Fibroblast of skin of right quadriceps (primary cell): ENCODE results near the gene MS4A15.
"Not testable (repeated sequence)": the region's sequence is repeated elsewhere in the genome, so short reads cannot be mapped to it uniquely, and the experiment has no call there.

Experiments
- DNase-seq: peaks from one replicate; pipeline ENCODE4 v3.0.0-alpha.2; 2013

MS4A15 gene

GRCh38 chr11:60757231-60757800 is 649 bp downstream of the MS4A15 start:
- no peak for DNase-seq

- DNase-seq: not testable (repeated sequence)
These were observed 2.0 kb downstream of the MS4A15 start for GRCh38 chr11:60758671-60759070.

GRCh38 chr11:60759438-60760225 is 3.0 kb downstream of the MS4A15 start:
- DNase-seq: not testable (repeated sequence)

- DNase-seq: no peak
These were observed 4.9 kb downstream of the MS4A15 start for GRCh38 chr11:60761436-60762190.

GRCh38 chr11:60762851-60763691 is 6.4 kb downstream of the MS4A15 start:
- no peak for DNase-seq

GRCh38 chr11:60763692-60764369 is 7.2 kb downstream of the MS4A15 start:
- no peak for DNase-seq

GRCh38 chr11:60764879-60765278 is 8.2 kb downstream of the MS4A15 start:
- DNase-seq: no peak

- DNase-seq: no peak
These were observed 8.7 kb downstream of the MS4A15 start for GRCh38 chr11:60765355-60765754.

- DNase-seq: no peak
These were observed 9.9 kb downstream of the MS4A15 start for GRCh38 chr11:60766547-60766946.

GRCh38 chr11:60767388-60767811 is 10.7 kb downstream of the MS4A15 start:
- DNase-seq: no peak

- no peak for DNase-seq
These were observed 11.5 kb downstream of the MS4A15 start for GRCh38 chr11:60768202-60768601.

- DNase-seq: no peak
These were observed 12.6 kb downstream of the MS4A15 start for GRCh38 chr11:60769273-60769672.

- DNase-seq: no peak
These were observed 13.1 kb downstream of the MS4A15 start for GRCh38 chr11:60769811-60770210.

GRCh38 chr11:60771146-60771545 is 14.5 kb downstream of the MS4A15 start:
- DNase-seq: no peak

- DNase-seq: no peak
These were observed 15.3 kb downstream of the MS4A15 start for GRCh38 chr11:60771879-60772525.

- no peak for DNase-seq
These were observed 16.0 kb downstream of the MS4A15 start for GRCh38 chr11:60772666-60773065.

GRCh38 chr11:60774726-60775125 is 18.1 kb downstream of the MS4A15 start:
- no peak for DNase-seq

- DNase-seq: peak; percentile 85
These were observed 18.8 kb downstream of the MS4A15 start for GRCh38 chr11:60775420-60775961.

- DNase-seq: no peak
These were observed 19.5 kb downstream of the MS4A15 start for GRCh38 chr11:60776167-60776566.

- no peak for DNase-seq
These were observed 20.4 kb downstream of the MS4A15 start for GRCh38 chr11:60777106-60777505.

- DNase-seq: peak; percentile 84
These were observed 20.9 kb downstream of the MS4A15 start for GRCh38 chr11:60777572-60777971.
